NB4 (cell line): ENCODE measurements around the gene RNF40.

Experiments
- DNase-seq: peaks from one replicate; pipeline ENCODE4 v3.0.0; 2010; ENCODE audit warnings: low read depth
- H3K4me3 ChIP-seq: one replicate; pipeline ENCODE4 v1.5.1; 2011; ENCODE audit warnings: mild to moderate bottlenecking, low read depth, low read length, moderate library complexity
- MYC ChIP-seq: IDR thresholded peaks from 2 replicates; pipeline ENCODE4 v1.6.1; 2011; ENCODE audit warnings: low read depth, low read length
- POLR2A ChIP-seq: IDR thresholded peaks from 2 replicates; pipeline ENCODE4 v1.6.1; 2011; ENCODE audit warnings: mild to moderate bottlenecking; ENCODE audit not compliant: insufficient read length; ENCODE audit errors: extremely low read depth
- TF ChIP-seq, protein P1 (sequence below): IDR thresholded peaks from 2 replicates; pipeline ENCODE4 v1.6.1; 2011; ENCODE audit warnings: low read depth, low read length
- TF ChIP-seq, protein P2 (sequence below): IDR thresholded peaks from one replicate; pipeline ENCODE4 v1.5.1; 2012; ENCODE audit warnings: low read depth, low read length

Gene RNF40

DNA sequence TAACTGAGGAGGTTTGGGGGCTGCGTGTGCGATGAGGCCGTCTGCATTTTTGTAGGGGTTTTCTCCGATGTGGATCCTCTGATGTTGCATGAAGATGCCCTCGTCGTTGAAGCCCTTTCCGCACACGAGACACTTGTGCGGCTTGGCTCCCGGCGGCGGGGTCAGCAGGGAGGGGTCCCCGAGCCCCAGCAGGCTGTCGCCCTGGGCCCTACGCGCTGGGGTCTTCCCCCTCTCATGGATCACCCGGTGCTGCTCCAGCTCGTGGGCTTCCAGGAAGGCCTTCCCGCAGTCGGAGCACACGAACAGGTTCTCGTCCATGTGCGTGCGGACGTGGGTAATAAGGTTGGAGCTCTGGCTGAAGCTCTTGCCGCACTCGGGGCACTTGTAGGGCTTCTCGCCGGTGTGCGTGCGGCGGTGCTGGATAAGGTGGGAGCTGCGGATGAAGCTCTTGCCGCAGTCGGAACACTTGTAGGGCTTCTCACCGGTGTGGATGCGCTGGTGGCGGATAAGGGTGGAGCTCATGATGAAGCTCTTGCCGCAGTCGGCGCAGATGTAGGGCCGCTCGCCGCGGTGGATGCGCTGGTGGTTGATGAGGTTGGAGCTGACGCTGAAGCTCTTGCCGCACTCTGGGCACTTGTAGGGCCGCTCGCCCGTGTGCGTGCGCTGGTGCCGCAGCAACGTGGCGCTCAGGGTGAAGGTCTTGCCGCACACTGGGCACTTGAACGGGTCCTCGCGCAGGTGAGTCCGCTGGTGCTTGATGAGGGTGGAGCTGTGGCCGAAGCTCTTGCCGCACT, 20.6 kb downstream of the RNF40 start:
- no peak for DNase-seq
- TF ChIP-seq, protein P1, sequence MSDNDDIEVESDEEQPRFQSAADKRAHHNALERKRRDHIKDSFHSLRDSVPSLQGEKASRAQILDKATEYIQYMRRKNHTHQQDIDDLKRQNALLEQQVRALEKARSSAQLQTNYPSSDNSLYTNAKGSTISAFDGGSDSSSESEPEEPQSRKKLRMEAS = no peak
- TF ChIP-seq POLR2A (no peak), MYC (no peak)
- TF ChIP-seq, protein P2, sequence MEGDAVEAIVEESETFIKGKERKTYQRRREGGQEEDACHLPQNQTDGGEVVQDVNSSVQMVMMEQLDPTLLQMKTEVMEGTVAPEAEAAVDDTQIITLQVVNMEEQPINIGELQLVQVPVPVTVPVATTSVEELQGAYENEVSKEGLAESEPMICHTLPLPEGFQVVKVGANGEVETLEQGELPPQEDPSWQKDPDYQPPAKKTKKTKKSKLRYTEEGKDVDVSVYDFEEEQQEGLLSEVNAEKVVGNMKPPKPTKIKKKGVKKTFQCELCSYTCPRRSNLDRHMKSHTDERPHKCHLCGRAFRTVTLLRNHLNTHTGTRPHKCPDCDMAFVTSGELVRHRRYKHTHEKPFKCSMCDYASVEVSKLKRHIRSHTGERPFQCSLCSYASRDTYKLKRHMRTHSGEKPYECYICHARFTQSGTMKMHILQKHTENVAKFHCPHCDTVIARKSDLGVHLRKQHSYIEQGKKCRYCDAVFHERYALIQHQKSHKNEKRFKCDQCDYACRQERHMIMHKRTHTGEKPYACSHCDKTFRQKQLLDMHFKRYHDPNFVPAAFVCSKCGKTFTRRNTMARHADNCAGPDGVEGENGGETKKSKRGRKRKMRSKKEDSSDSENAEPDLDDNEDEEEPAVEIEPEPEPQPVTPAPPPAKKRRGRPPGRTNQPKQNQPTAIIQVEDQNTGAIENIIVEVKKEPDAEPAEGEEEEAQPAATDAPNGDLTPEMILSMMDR = no peak
- H3K4me3 ChIP-seq = no peak overlapping the region

DNA sequence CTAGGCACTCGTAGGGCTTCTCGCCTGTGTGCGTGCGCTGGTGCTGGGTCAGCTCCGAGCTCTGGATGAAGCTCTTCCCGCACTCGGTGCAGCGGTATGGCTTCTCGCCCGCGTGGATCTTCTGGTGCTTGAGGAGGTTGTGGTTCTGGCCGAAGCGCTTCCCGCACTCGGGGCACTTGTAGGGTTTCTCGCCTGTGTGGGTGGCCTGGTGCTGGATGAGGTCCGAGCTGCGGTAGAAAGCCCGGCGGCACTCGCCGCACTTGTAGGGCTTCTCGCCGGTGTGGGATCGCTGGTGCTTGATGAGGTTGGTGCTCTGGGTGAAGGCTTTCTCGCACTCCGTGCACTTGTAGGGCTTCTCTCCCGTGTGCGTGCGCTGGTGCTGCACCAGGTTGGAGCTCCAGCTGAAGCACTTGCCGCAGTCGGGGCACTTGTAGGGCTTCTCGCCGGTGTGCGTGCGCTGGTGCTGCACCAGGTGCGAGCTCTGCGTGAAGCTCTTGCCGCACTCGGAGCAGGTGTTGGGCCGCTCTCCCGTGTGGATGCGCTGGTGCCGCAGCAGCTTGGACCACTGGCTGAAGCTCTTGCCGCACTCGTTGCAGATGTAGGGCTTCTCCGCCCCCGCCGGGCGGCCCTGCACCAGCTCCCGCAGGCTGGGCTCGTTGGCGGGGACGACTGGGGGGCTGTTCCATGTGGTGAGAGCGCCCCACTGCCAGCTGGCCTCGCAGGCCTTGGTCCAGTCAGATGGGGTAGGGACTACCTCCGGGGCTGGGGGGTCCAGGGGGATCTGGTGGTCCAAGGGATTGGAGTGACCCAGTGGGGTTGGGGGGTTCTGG, 21.4 kb downstream of the RNF40 start:
- no peak overlapping the region for H3K4me3 ChIP-seq
- no peak for DNase-seq
- no peak for TF ChIP-seq POLR2A
- TF ChIP-seq, protein P1 = no peak
- TF ChIP-seq, protein P2 = no peak
- TF ChIP-seq MYC = no peak

DNA sequence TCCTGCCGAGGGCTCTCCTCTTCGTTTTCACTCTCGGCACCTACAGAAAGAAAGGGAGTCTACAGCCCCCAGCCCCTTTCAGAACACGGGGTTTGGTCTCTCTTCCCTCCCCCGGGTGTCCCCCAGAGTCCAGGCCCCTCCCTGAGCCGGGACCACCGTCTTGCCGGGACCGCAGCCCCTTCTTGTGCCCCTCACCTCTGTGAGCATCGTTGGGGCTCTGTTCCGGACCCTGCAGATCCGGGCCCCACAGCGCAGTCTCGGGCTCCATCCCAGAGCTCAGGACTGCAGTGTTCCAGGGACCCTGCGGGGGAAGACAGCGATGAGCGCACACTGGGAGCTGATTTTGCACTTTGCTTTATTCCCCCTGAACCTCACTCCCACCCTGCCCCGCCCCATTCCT, 22.1 kb downstream of the RNF40 start:
- H3K4me3 ChIP-seq = no peak overlapping the region
- DNase-seq = no peak
- TF ChIP-seq, protein P2 = no peak
- TF ChIP-seq, protein P1 = no peak
- no peak for TF ChIP-seq POLR2A
- no peak for TF ChIP-seq MYC

- DNase-seq = no peak
- peak overlapping the region; percentile 46 for H3K4me3 ChIP-seq
- no peak for TF ChIP-seq MYC
- TF ChIP-seq, protein P2 = no peak
- no peak for TF ChIP-seq POLR2A
- TF ChIP-seq, protein P1 = no peak
Measured at GRCh38 chr16:30785126-30786106, 23.3 kb downstream of the RNF40 start.

- H3K4me3 ChIP-seq = peak overlapping the region; percentile 74
- TF ChIP-seq, protein P1 = no peak; the same call in 1 of the 2 replicates
- TF ChIP-seq, protein P2 = no peak
- TF ChIP-seq MYC = no peak
- TF ChIP-seq POLR2A = no peak
- peak; percentile 62 for DNase-seq
Measured at GRCh38 chr16:30786115-30786935, 24.2 kb downstream of the RNF40 start.
